GM12892 (cell line): ENCODE data around the gene PSMC4.

ENCODE experiments used
- POLR2A ChIP-seq: IDR thresholded peaks from 2 replicates; pipeline ENCODE4 v1.6.1; 2011; ENCODE audit warnings: low read depth, low read length, control low read depth
- POLR2AphosphoS5 ChIP-seq: IDR thresholded peaks from 2 replicates; pipeline ENCODE4 v1.6.1; 2011; ENCODE audit warnings: low read depth, low read length, control low read depth

GRCh38 chr19:40023969-40024368 is 53.0 kb downstream of the PSMC4 start:
- TF ChIP-seq POLR2A (no peak), POLR2AphosphoS5 (no peak)
